Adrenal gland (tissue), 12 donors: ENCODE measurements around the gene NAT8L. TPM values are rescaled to one million over a fixed set of nuclear protein-coding genes. Genes with fewer than 3 reads are reported as not detected.

Experiments used
- DNase-seq, 7 donors: peaks; one replicate each; pipeline ENCODE4 v3.0.0-alpha.2; 2019 to 2020
- H3K27ac ChIP-seq, 5 donors: fragments of 200-600 bp; sonication (generic) in 4 of 5; 1 replicate in 3 of 5; 2 replicates in 2 of 5; pipeline versions ENCODE4 v1.5.1 to v1.8.0; 2016 to 2020; ENCODE audit warnings: mild to moderate bottlenecking in 1 of 5
- H3K27me3 ChIP-seq: fragments of 200-600 bp; 2 replicates; pipeline ENCODE4 v1.8.0; 2021
- H3K36me3 ChIP-seq, 2 donors: fragments of 200-600 bp; replicated peaks in 1 of 2; 1 replicate in 1 of 2; 2 replicates in 1 of 2; pipeline versions ENCODE4 v1.5.1 to v1.8.0; 2018 to 2022
- H3K4me1 ChIP-seq, 2 donors: fragments of 200-600 bp; replicated peaks in 1 of 2; 1 replicate in 1 of 2; 2 replicates in 1 of 2; pipeline versions ENCODE4 v1.5.1 to v1.8.0; 2018 to 2021
- H3K4me3 ChIP-seq, 4 donors: fragments of 200-600 bp; sonication (generic) in 3 of 4; one replicate each; pipeline ENCODE4 v1.5.1; 2016 to 2018
- H3K9me3 ChIP-seq, 3 donors: fragments of 200-600 bp; sonication (generic) in 1 of 3; replicated peaks in 1 of 3; 1 replicate in 2 of 3; 2 replicates in 1 of 3; pipeline versions ENCODE4 v1.5.1 to v1.8.0; 2016 to 2021
- POLR2A ChIP-seq, 2 donors: fragments of 450-650 bp; IDR thresholded peaks; one replicate each; pipeline ENCODE4 v1.6.1; 2017; ENCODE audit warnings: antibody characterized with exemption in 2 of 2, mild to moderate bottlenecking in 2 of 2, moderate library complexity in 1 of 2
- WGBS, 4 donors: extraction: QIAGEN DNeasy Blood & Tissue Kit in 2 of 4; methylation state at CpG; one replicate each; pipeline versions ENCODE4 v1.1.5 to v1.1.7; 2013 to 2017; 5-methylcytosine and 5-hydroxymethylcytosine counted together
- intact Hi-C, 2 donors: fragments of 100-400 bp; cut with DNase I; formaldehyde crosslinking; loops; one replicate each; pipeline versions ENCODE4 v1.14.1 to v1.15.0; 2022 to 2023
- polyA plus RNA-seq, 3 donors: library from polyadenylated mRNA; stranded (reverse); fragments of 200-250 nt in 2 of 3; fragments of 350-450 nt in 1 of 3; fragmentation: Illumina TruSeq in 1 of 3; extraction: RNeasy Lipid Tissue Mini Kit (QIAGEN cat#74804) in 1 of 3; gene quantifications; one replicate each; pipeline ENCODE4 v1.2.3, GENCODE V29; 2013 to 2014
- total RNA-seq, 9 donors: library from RNA; depleted of rRNA in 4 of 9; stranded (reverse); fragments of >200 nt in 4 of 9; fragments of 120-200 nt in 1 of 9; fragmentation: NEBNext Ultra II Directional in 1 of 9; extraction: Animal tissue kit (Norgen Biotek cat#: 25700) in 1 of 9; gene quantifications; one replicate each; pipeline versions ENCODE4 v1.1.0 to v1.2.4, GENCODE V29; 2013 to 2023
- TF ChIP-seq, protein P1 (sequence below), 6 experiments: fragments of 450-650 bp in 4 of 6; fragments of 200-600 bp in 2 of 6; sonication (generic) in 1 of 6; IDR thresholded peaks; 1 replicate in 5 of 6; 2 replicates in 1 of 6; pipeline versions ENCODE4 v1.5.1 to v1.8.0; 2016 to 2021; ENCODE audit warnings: antibody characterized with exemption in 6 of 6, mild to moderate bottlenecking in 2 of 6, moderate library complexity in 1 of 6
- donor health status: healthy with polysubstance abuse.
- donor health status: Bipolar disorder and iron deficiency.
- donor health status: DM: yes; HTN: yes; CAD: no.
- donor health status: DM: no; HTN: no; CAD: no.
- donor health status: DM: no; HTN: no; CAD: no.
- donor health status: DM: yes; HTN: yes; CAD: no.

NAT8L gene
- total and polyA plus RNA-seq, 12 donors: 0.18 to 1.6 (median 0.49) TPM

DNA sequence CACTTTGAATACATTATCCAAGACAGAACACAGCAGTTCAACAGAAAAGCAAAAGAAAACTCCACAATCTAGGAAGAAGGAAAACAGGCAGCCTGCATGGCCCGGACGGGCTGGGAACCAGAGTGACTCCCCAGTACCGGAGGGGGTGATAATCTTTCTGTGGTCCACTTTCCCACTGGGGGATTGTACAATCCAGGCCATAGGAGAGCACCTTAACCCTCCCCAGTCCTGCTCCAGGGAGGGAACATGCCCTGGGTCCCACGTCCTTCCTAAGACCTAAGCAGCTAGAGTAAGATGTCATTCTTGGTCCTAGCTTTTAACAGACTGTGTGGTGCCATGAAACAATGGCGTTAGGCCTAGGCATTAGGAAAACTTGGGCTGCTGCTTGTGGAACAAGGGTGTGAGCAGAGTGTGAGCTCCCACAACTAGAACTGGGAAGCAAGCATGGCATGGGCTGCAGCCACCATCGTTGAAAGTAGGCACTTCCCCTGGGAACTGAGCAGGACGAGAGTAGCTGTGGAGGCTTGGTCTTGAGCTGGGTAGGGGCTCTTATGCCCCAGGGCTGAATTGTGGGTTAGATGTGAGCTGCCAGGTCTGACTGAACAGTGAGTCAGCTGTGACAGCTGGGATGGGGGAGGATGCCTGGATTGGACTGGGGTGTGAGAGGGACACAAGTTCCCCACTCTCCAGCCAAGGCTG is 42.4 kb downstream of the NAT8L start:
- DNase-seq: no peak
- H3K4me3 ChIP-seq: no peak overlapping the region
- H3K27ac ChIP-seq: no peak overlapping the region
- H3K9me3 ChIP-seq: peaks cover 0 to 16% (median 9%) of the 10 kb centered on the region in 3 donors
- intact Hi-C loops: no loop called here
- no peaks in the 10 kb centered on the region for H3K4me1 ChIP-seq
- H3K36me3 ChIP-seq: no peaks in the 10 kb centered on the region
- TF ChIP-seq, protein P1, sequence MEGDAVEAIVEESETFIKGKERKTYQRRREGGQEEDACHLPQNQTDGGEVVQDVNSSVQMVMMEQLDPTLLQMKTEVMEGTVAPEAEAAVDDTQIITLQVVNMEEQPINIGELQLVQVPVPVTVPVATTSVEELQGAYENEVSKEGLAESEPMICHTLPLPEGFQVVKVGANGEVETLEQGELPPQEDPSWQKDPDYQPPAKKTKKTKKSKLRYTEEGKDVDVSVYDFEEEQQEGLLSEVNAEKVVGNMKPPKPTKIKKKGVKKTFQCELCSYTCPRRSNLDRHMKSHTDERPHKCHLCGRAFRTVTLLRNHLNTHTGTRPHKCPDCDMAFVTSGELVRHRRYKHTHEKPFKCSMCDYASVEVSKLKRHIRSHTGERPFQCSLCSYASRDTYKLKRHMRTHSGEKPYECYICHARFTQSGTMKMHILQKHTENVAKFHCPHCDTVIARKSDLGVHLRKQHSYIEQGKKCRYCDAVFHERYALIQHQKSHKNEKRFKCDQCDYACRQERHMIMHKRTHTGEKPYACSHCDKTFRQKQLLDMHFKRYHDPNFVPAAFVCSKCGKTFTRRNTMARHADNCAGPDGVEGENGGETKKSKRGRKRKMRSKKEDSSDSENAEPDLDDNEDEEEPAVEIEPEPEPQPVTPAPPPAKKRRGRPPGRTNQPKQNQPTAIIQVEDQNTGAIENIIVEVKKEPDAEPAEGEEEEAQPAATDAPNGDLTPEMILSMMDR (IDR thresholded peaks at IDR 0.05): no peak
- no peak for TF ChIP-seq POLR2A (IDR thresholded peaks at IDR 0.05)
- WGBS, 4 donors: 84 to 89% (median 88%) methylated on average over 7 of the region's 7 CpGs
- H3K27me3 ChIP-seq: no peaks in the 10 kb centered on the region

DNA sequence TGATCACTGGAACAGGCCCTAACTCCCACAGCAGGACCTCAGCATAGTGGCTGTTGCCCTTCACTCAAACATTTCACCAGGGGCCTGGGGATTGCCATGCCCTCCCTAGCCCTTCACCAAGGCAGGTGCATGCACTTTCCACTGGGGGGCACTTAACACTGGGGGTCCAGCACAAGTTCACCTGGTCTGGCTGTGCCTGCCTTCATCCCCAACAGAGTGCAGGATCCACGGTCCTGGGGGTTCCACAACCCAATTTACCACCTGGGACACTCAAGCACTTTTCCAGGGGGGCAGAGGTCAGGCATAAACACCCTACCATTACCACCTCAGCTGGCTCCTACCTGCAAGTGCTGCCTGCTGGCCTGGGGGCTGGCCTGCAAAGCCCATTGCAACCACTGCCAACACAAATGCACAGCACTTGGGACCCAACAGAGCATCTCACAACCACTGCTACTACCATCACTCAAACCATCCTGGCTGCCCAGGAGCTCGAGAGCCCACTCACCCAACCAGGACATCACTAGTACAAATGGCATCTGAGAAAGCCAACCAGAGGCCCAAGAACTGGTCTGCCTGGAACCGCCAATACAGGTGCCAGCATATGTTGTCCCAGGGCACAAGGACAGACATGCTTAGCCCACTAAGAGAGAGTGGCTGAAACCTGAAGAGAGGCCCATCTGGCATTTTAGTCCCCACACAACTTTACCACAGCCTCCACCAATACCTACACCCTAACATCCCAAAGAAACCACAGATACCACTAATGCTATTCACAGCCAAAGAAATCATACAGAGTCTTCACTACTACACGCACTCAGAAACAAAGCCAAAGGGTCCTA is 43.1 kb downstream of the NAT8L start:
- H3K36me3 ChIP-seq: no peaks in the 10 kb centered on the region
- DNase-seq: no peak
- H3K27me3 ChIP-seq: no peaks in the 10 kb centered on the region
- H3K27ac ChIP-seq: no peak overlapping the region
- no peaks in the 10 kb centered on the region for H3K4me1 ChIP-seq
- WGBS, 4 donors: 82 to 86% (median 86%) methylated on average over 2 to 4 of the region's 4 CpGs
- intact Hi-C loops: no loop called here
- H3K4me3 ChIP-seq: no peak overlapping the region
- peaks cover 0 to 16% (median 9%) of the 10 kb centered on the region in 3 donors for H3K9me3 ChIP-seq
- TF ChIP-seq POLR2A (IDR thresholded peaks at IDR 0.05): no peak
- TF ChIP-seq, protein P1 (IDR thresholded peaks at IDR 0.05): no peak

DNA sequence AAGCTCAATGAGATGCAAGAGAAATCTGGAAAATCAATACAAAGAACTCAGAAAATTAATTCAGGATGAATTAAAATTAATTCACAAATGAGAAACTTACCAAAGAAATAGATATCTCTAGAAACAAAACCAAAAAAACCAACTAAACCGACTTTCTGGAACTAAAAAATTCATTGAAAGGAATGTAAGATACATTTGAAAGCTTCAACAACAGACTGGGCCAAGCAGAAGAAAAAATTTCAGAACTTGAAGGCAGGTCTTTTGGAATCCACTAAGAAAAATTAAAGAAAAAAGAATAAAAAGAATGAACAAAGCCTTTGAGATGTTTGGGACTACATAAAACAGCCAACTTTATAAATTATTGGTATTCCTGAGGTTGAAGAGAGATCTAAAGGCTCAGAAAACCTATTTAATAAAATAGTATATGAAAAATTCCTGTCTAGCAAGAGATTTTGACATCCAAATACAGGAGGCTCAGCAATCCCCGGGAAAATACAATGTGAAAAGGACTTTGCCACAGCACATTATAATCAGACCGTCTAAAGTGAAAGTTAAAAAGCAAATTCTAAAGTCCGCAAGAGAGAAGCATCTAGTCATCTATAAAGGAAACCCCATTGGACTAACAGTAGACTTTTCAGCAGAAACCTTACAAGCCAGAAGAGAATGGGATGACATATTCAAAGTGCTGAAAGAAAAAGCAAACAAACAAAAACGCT is 44.2 kb downstream of the NAT8L start:
- no peak overlapping the region for H3K4me3 ChIP-seq
- TF ChIP-seq, protein P1 (IDR thresholded peaks at IDR 0.05): no peak
- no peak for TF ChIP-seq POLR2A (IDR thresholded peaks at IDR 0.05)
- no peak overlapping the region for H3K27ac ChIP-seq
- DNase-seq: no peak
- 89 to 93% (median 89%) methylated on average over 5 of the region's 5 CpGs for WGBS, 4 donors
- no peaks in the 10 kb centered on the region for H3K4me1 ChIP-seq
- H3K36me3 ChIP-seq: no peaks in the 10 kb centered on the region
- H3K9me3 ChIP-seq: peaks cover 0 to 16% (median 9%) of the 10 kb centered on the region in 3 donors
- intact Hi-C loops: no loop called here
- H3K27me3 ChIP-seq: no peaks in the 10 kb centered on the region
